Activated CD8-positive, alpha-beta memory T cell treated with anti-CD3 and anti-CD28 coated beads, Interleukin-2, amount 50 U/mL, for 24 hours (primary cell): Measurements from ENCODE around the gene PHF10.
"Not testable (repeated sequence)": the region's sequence is repeated elsewhere in the genome, so short reads cannot be mapped to it uniquely, and the experiment has no call there.

Source experiments
- DNase-seq: peaks from one replicate; pipeline ENCODE4 v3.0.0-alpha.2; 2020; ENCODE audit errors: extremely low read depth

Gene PHF10

GRCh38 chr6:169723200-169723909 lies 945 bp downstream of the PHF10 start:
- DNase-seq, result no peak

GRCh38 chr6:169722362-169723199 lies 1.7 kb downstream of the PHF10 start:
- no peak for DNase-seq

GRCh38 chr6:169720207-169720855 lies 4.0 kb downstream of the PHF10 start:
- no peak for DNase-seq

- DNase-seq, result no peak
These were observed 5.2 kb downstream of the PHF10 start for GRCh38 chr6:169719117-169719516.

- DNase-seq, result no peak
These were observed 9.7 kb downstream of the PHF10 start for GRCh38 chr6:169714595-169714994.

GRCh38 chr6:169714178-169714577 lies 10.1 kb downstream of the PHF10 start:
- DNase-seq, result no peak

- no peak for DNase-seq
These were observed 14.3 kb downstream of the PHF10 start for GRCh38 chr6:169710009-169710408.

GRCh38 chr6:169709293-169709692 lies 15.0 kb downstream of the PHF10 start:
- DNase-seq, result no peak

GRCh38 chr6:169707772-169708171 lies 16.5 kb downstream of the PHF10 start:
- no peak for DNase-seq

GRCh38 chr6:169702840-169703246 lies 21.5 kb downstream of the PHF10 start:
- DNase-seq, result no peak

GRCh38 chr6:169701954-169702839 lies 22.1 kb downstream of the PHF10 start, which contains the start of the genes C6orf120 and WDR27:
C6orf120 (plus strand) TSS chr6:169702126; CDS start chr6:169702460, 334 bp downstream.
WDR27 (minus strand) TSS chr6:169702029; CDS start chr6:169689005, 13,024 bp downstream.
- peak; percentile 95 for DNase-seq

- no peak for DNase-seq
These were observed 22.9 kb downstream of the PHF10 start for GRCh38 chr6:169701311-169701953.

GRCh38 chr6:169700296-169700695 lies 24.0 kb downstream of the PHF10 start:
- DNase-seq, result no peak

- DNase-seq, result not testable (repeated sequence)
These were observed 27.2 kb downstream of the PHF10 start for GRCh38 chr6:169697115-169697514.

- no peak for DNase-seq
These were observed 29.2 kb downstream of the PHF10 start for GRCh38 chr6:169695131-169695530.

- no peak for DNase-seq
These were observed 31.8 kb downstream of the PHF10 start for GRCh38 chr6:169692516-169692915.

- no peak for DNase-seq
These were observed 33.0 kb downstream of the PHF10 start for GRCh38 chr6:169691260-169691659.

GRCh38 chr6:169689287-169689686 lies 35.0 kb downstream of the PHF10 start:
- DNase-seq, result no peak

- DNase-seq, result no peak
These were observed 38.4 kb downstream of the PHF10 start for GRCh38 chr6:169685860-169686259.

GRCh38 chr6:169684056-169684455 lies 40.2 kb downstream of the PHF10 start:
- no peak for DNase-seq

- DNase-seq, result no peak
These were observed 46.0 kb downstream of the PHF10 start for GRCh38 chr6:169678342-169678741.
